ENCODE results near the gene CSTPP1. TPM values are rescaled to one million over a fixed set of nuclear protein-coding genes. Genes with fewer than 3 reads are reported as not detected.

Gene CSTPP1
- total and polyA plus RNA-seq, 2 donors (not counting 1 experiment from before 2014, with no cell fraction given), result 11.5 to 29.0 TPM

DNA sequence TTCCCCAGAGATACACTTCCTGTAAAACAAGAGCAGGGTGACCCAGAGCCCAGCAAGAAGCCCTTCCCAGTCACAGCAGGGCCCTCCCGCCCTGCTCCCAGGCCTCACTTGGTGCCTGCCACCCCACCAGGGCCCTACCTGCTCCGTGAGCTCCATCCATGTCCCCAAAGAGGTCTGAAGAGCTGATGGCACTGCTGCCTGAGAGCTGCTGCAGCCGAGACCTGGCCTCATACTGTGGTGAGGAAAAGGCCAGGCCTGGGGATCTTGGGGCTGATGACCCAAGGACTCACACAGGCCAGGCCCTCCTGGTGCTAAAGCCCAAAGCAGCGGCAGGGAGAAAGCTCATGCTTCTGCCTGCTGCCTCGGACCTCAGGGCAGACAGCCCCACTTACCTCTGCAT is 229.8 kb downstream of the CSTPP1 start:
- ATAC-seq (ENCODE audit: low read depth) (no peak), DNase-seq (peak; percentile 6)
- H3K79me2 ChIP-seq (ENCODE audit: control insufficient read depth, insufficient read depth, low read length), result peaks cover 44% of the 10 kb centered on the region
- H4K20me1 ChIP-seq (ENCODE audit: control insufficient read depth, insufficient read depth, low read length, poor library complexity, severe bottlenecking), result peaks cover 68% of the 10 kb centered on the region
- no peak overlapping the region for H3K27ac ChIP-seq (ENCODE audit: low read length in 2 of 2)
- no peak overlapping the region for H3K4me2 ChIP-seq (replicated peaks; ENCODE audit: low read depth, low read length, poor library complexity, severe bottlenecking)
- Mint-ChIP-seq H3K4me3 (no peak overlapping the region), H3K27me3 (no peaks in the 10 kb centered on the region), H3K9me3 (ENCODE audit: insufficient read depth) (no peaks in the 10 kb centered on the region), H3K27ac (no peak overlapping the region), H3K4me1 (peaks cover 1% of the 10 kb centered on the region)
- H2AFZ ChIP-seq (ENCODE audit: insufficient read depth, low read depth, low read length, poor library complexity, severe bottlenecking), result no peak overlapping the region
- TF ChIP-seq, protein P1, sequence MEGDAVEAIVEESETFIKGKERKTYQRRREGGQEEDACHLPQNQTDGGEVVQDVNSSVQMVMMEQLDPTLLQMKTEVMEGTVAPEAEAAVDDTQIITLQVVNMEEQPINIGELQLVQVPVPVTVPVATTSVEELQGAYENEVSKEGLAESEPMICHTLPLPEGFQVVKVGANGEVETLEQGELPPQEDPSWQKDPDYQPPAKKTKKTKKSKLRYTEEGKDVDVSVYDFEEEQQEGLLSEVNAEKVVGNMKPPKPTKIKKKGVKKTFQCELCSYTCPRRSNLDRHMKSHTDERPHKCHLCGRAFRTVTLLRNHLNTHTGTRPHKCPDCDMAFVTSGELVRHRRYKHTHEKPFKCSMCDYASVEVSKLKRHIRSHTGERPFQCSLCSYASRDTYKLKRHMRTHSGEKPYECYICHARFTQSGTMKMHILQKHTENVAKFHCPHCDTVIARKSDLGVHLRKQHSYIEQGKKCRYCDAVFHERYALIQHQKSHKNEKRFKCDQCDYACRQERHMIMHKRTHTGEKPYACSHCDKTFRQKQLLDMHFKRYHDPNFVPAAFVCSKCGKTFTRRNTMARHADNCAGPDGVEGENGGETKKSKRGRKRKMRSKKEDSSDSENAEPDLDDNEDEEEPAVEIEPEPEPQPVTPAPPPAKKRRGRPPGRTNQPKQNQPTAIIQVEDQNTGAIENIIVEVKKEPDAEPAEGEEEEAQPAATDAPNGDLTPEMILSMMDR (IDR thresholded peaks at IDR 0.05), result no peak
- TF ChIP-seq EZH2 (IDR thresholded peaks at IDR 0.05; ENCODE audit: borderline replicate concordance, insufficient read depth, low read depth, low read length, poor library complexity, severe bottlenecking), result no peak
- H3K4me3 ChIP-seq (ENCODE audit: control extremely low read depth in 1 of 5, extremely low read depth in 1 of 5, insufficient read depth in 1 of 5, low read depth in 2 of 5, low read length in 4 of 5), result no peak overlapping the region
- H3K27me3 ChIP-seq (replicated peaks in 1 of 4; ENCODE audit: control extremely low read depth in 1 of 4, control insufficient read depth in 3 of 4, insufficient read depth in 4 of 4, low read length in 3 of 4), result no peaks in the 10 kb centered on the region
- intact Hi-C loops (cut with micrococcal nuclease), result no loop called here
- H3K4me1 ChIP-seq (ENCODE audit: control insufficient read depth in 2 of 2, insufficient read depth in 2 of 2, low read length in 2 of 2), result no peaks in the 10 kb centered on the region
- no peaks in the 10 kb centered on the region for H3K9me3 ChIP-seq (ENCODE audit: control extremely low read depth in 1 of 3, control insufficient read depth in 2 of 3, insufficient read depth in 1 of 3, low read length in 2 of 3)
- CTCF ChIA-PET, result interaction anchor here (1.6 kb wide), 1 partner anchor 63 kb away, joined by 3 read pairs; no protein-coding TSS in a partner anchor
- H3K36me3 ChIP-seq (replicated peaks in 1 of 2; ENCODE audit: control extremely low read depth in 1 of 2, control insufficient read depth in 1 of 2, extremely low read depth in 1 of 2, insufficient read depth in 2 of 2, low read length in 1 of 2), result peaks cover 0 to 80% of the 10 kb centered on the region in 2 experiments
- no peak overlapping the region for H3K9ac ChIP-seq (ENCODE audit: low read length)
- POLR2A ChIA-PET, result no interaction called here
- 96% methylated on average over 5 of the region's 5 CpGs for WGBS (ENCODE audit: insufficient coverage)

DNA sequence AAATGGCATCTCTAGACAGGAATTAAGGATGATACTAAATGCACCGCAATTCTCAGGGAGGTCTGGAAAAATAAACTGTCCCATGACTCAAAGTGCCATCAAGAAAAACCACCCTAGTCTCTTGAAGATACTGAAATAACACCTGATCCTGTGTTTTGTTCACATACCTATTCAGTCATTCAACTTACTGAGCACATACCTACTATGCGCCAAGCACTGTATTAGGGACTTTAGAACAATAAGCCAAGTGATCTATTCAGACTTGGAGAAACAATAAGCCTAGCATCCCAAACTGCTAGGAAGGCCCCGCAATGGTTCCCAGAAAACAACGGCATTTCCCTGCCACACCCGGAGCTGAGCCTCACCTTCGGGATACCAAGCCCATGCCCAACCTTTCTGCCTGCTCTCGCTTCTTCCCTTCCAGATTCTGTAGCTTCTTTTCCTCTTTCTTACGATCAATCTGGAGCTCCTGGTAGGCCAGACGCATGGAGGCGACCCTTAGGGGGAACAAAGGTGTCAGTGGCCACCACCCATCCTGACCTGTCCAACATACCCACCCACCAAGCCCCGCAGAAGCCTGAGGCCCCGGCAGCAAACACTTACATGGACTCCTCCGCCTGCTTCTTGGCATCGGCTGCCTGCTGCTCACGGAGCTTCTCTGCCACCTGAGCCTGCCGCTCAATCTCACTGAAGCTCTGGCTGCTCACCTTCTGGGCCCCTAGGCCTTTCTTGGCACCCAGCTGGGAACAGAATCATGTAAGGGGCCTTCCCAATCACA is 234.7 kb downstream of the CSTPP1 start:
- no peak overlapping the region for H3K4me2 ChIP-seq (replicated peaks; ENCODE audit: low read depth, low read length, poor library complexity, severe bottlenecking)
- H3K4me1 ChIP-seq (ENCODE audit: control insufficient read depth in 2 of 2, insufficient read depth in 2 of 2, low read length in 2 of 2), result peaks cover 9 to 16% of the 10 kb centered on the region in 2 donors
- no peak overlapping the region for H3K27ac Mint-ChIP-seq
- ChIA-PET CTCF (interaction anchor here (0.6 to 2.2 kb wide), 3 partner anchors 10 to 92 kb away, joined by 3 to 7 read pairs (median 4); no protein-coding TSS in a partner anchor), POLR2A (interaction anchor here (0.7 kb wide), 1 partner anchor 322 kb away, joined by 3 read pairs; no protein-coding TSS in a partner anchor)
- no peak for DNase-seq
- peaks cover 92% of the 10 kb centered on the region for H3K79me2 ChIP-seq (ENCODE audit: control insufficient read depth, insufficient read depth, low read length)
- H3K4me3 ChIP-seq (ENCODE audit: control extremely low read depth in 1 of 5, extremely low read depth in 1 of 5, insufficient read depth in 1 of 5, low read depth in 2 of 5, low read length in 4 of 5), result no peak overlapping the region
- no peak overlapping the region for H3K4me3 Mint-ChIP-seq
- H3K27me3 ChIP-seq (replicated peaks in 1 of 4; ENCODE audit: control extremely low read depth in 1 of 4, control insufficient read depth in 3 of 4, insufficient read depth in 4 of 4, low read length in 3 of 4), result no peaks in the 10 kb centered on the region
- H2AFZ ChIP-seq (ENCODE audit: insufficient read depth, low read depth, low read length, poor library complexity, severe bottlenecking), result no peak overlapping the region
- intact Hi-C loops (cut with micrococcal nuclease), result no loop called here
- no peaks in the 10 kb centered on the region for H3K27me3 Mint-ChIP-seq
- TF ChIP-seq, protein P1 (IDR thresholded peaks at IDR 0.05), result no peak
- no peak for TF ChIP-seq EZH2 (IDR thresholded peaks at IDR 0.05; ENCODE audit: borderline replicate concordance, insufficient read depth, low read depth, low read length, poor library complexity, severe bottlenecking)
- H3K36me3 ChIP-seq (replicated peaks in 1 of 2; ENCODE audit: control extremely low read depth in 1 of 2, control insufficient read depth in 1 of 2, extremely low read depth in 1 of 2, insufficient read depth in 2 of 2, low read length in 1 of 2), result peaks cover 0 to 83% of the 10 kb centered on the region in 2 experiments
- H3K9ac ChIP-seq (ENCODE audit: low read length), result no peak overlapping the region
- over 99% methylated on average over 15 of the region's 16 CpGs for WGBS (ENCODE audit: insufficient coverage)
- peaks cover 18% of the 10 kb centered on the region for H3K4me1 Mint-ChIP-seq
- ATAC-seq (ENCODE audit: low read depth), result no peak
- H4K20me1 ChIP-seq (ENCODE audit: control insufficient read depth, insufficient read depth, low read length, poor library complexity, severe bottlenecking), result peaks cover 91% of the 10 kb centered on the region
- no peaks in the 10 kb centered on the region for H3K9me3 ChIP-seq (ENCODE audit: control extremely low read depth in 1 of 3, control insufficient read depth in 2 of 3, insufficient read depth in 1 of 3, low read length in 2 of 3)
- no peaks in the 10 kb centered on the region for H3K9me3 Mint-ChIP-seq (ENCODE audit: insufficient read depth)
- H3K27ac ChIP-seq (ENCODE audit: low read length in 2 of 2), result no peak overlapping the region
